ENCODE data around the gene UAP1. TPM values are rescaled to one million over a fixed set of nuclear protein-coding genes. Genes with fewer than 3 reads are reported as not detected.
"Not testable (repeated sequence)": the region's sequence is repeated elsewhere in the genome, so short reads cannot be mapped to it uniquely, and the experiment has no call there.

UAP1 gene
- total RNA-seq, 1 donor from 2014 or later, result 30.7 TPM

- intact Hi-C loops (cut with micrococcal nuclease), result no loop called here
- DNase-seq (no peak), ATAC-seq (no peak)
Observed at GRCh38 chr1:162599451-162599850, 37.9 kb downstream of the UAP1 start.

GRCh38 chr1:162603117-162603516, 41.6 kb downstream of the UAP1 start:
- DNase-seq; intact Hi-C loops (cut with micrococcal nuclease); ATAC-seq: not testable (repeated sequence)

- no peak for ATAC-seq
- intact Hi-C loops (cut with micrococcal nuclease), result no loop called here
Observed at GRCh38 chr1:162605225-162605927, 43.9 kb downstream of the UAP1 start.

GRCh38 chr1:162609306-162609705, 47.8 kb downstream of the UAP1 start:
- intact Hi-C loops (cut with micrococcal nuclease), result no loop called here
- ATAC-seq, result no peak

More at GRCh38 chr1:162605225-162605927, 43.9 kb downstream of the UAP1 start:
- DNase-seq, result no peak

GRCh38 chr1:162612606-162613400, 51.3 kb downstream of the UAP1 start:
- peak; percentile 81 for ATAC-seq
- peak; percentile 43 for DNase-seq
- intact Hi-C loops (cut with micrococcal nuclease), result loop anchor here (5.0 kb wide), 1 partner anchor 189 kb away; no protein-coding TSS in a partner anchor

More at GRCh38 chr1:162609306-162609705, 47.8 kb downstream of the UAP1 start:
- no peak for DNase-seq

- ATAC-seq (no peak), DNase-seq (no peak)
- intact Hi-C loops (cut with micrococcal nuclease), result no loop called here
Observed at GRCh38 chr1:162616848-162617247, 55.3 kb downstream of the UAP1 start.

GRCh38 chr1:162617513-162617912, 56.0 kb downstream of the UAP1 start:
- DNase-seq, result no peak
- intact Hi-C loops (cut with micrococcal nuclease), result no loop called here
- no peak for ATAC-seq

- ATAC-seq, result no peak
- intact Hi-C loops (cut with micrococcal nuclease), result no loop called here
Observed at GRCh38 chr1:162619076-162619475, 57.6 kb downstream of the UAP1 start.

GRCh38 chr1:162621256-162621655, 59.7 kb downstream of the UAP1 start:
- ATAC-seq (no peak), DNase-seq (no peak)
- intact Hi-C loops (cut with micrococcal nuclease), result no loop called here

More at GRCh38 chr1:162619076-162619475, 57.6 kb downstream of the UAP1 start:
- no peak for DNase-seq

GRCh38 chr1:162625679-162626078, 64.2 kb downstream of the UAP1 start:
- intact Hi-C loops (cut with micrococcal nuclease), result no loop called here
- DNase-seq (no peak), ATAC-seq (no peak)

- DNase-seq (no peak), ATAC-seq (peak; percentile 65)
- intact Hi-C loops (cut with micrococcal nuclease), result no loop called here
Observed at GRCh38 chr1:162626094-162626493, 64.6 kb downstream of the UAP1 start.

- peak; percentile 16 for ATAC-seq
- DNase-seq, result no peak
- intact Hi-C loops (cut with micrococcal nuclease), result no loop called here
Observed at GRCh38 chr1:162626761-162627160, 65.2 kb downstream of the UAP1 start.

GRCh38 chr1:162627662-162628296, 66.3 kb downstream of the UAP1 start:
- no peak for ATAC-seq
- DNase-seq, result no peak
- intact Hi-C loops (cut with micrococcal nuclease), result no loop called here

GRCh38 chr1:162629077-162629627, 67.6 kb downstream of the UAP1 start:
- DNase-seq, result no peak
- ATAC-seq, result no peak
- intact Hi-C loops (cut with micrococcal nuclease), result no loop called here

GRCh38 chr1:162629651-162630050, 68.1 kb downstream of the UAP1 start:
- no peak for DNase-seq
- intact Hi-C loops (cut with micrococcal nuclease), result loop anchor here (5.0 kb wide), 1 partner anchor 48 kb away; no protein-coding TSS in a partner anchor
- ATAC-seq, result no peak

- intact Hi-C loops (cut with micrococcal nuclease), result loop anchor here (5.0 kb wide), 1 partner anchor 46 kb away; no protein-coding TSS in a partner anchor
- peak; percentile 85 for ATAC-seq
- peak; percentile 38 for DNase-seq
Observed at GRCh38 chr1:162631546-162632191, 70.1 kb downstream of the UAP1 start.

- peak; percentile 76 for ATAC-seq
- intact Hi-C loops (cut with micrococcal nuclease), result loop anchor here (5.0 kb wide), 1 partner anchor 45 kb away; no protein-coding TSS in a partner anchor
- DNase-seq, result peak; percentile 64
Observed at GRCh38 chr1:162632217-162632666, 70.7 kb downstream of the UAP1 start, which contains the start of gene DDR2. Gene DDR2, plus strand, starts transcription at chr1:162632464. Its CDS starts 86,600 bp downstream, at chr1:162719064.

GRCh38 chr1:162632698-162633080, 71.2 kb downstream of the UAP1 start:
- DNase-seq (no peak), ATAC-seq (peak; percentile 13)
- intact Hi-C loops (cut with micrococcal nuclease), result loop anchor here (5.0 kb wide), 1 partner anchor 45 kb away; no protein-coding TSS in a partner anchor

Measured in left ventricle myocardium superior (tissue), 1 donor.